Adrenal gland (tissue), 12 donors: ENCODE measurements around the gene KLHL36. TPM values are rescaled to one million over a fixed set of nuclear protein-coding genes. Genes with fewer than 3 reads are reported as not detected.
A peak's percentile ranks its signal among the peaks of the same experiment; 100 is the strongest.
"Not testable (repeated sequence)": the region's sequence is repeated elsewhere in the genome, so short reads cannot be mapped to it uniquely, and the experiment has no call there.

ENCODE experiments used
- DNase-seq, 7 donors: peaks; one replicate each; pipeline ENCODE4 v3.0.0-alpha.2; 2019 to 2020
- H3K27ac ChIP-seq, 5 donors: fragments of 200-600 bp; sonication (generic) in 4 of 5; 1 replicate in 3 of 5; 2 replicates in 2 of 5; pipeline versions ENCODE4 v1.5.1 to v1.8.0; 2016 to 2020; ENCODE audit warnings: mild to moderate bottlenecking in 1 of 5
- H3K27me3 ChIP-seq: fragments of 200-600 bp; 2 replicates; pipeline ENCODE4 v1.8.0; 2021
- H3K36me3 ChIP-seq, 2 donors: fragments of 200-600 bp; replicated peaks in 1 of 2; 1 replicate in 1 of 2; 2 replicates in 1 of 2; pipeline versions ENCODE4 v1.5.1 to v1.8.0; 2018 to 2022
- H3K4me1 ChIP-seq, 2 donors: fragments of 200-600 bp; replicated peaks in 1 of 2; 1 replicate in 1 of 2; 2 replicates in 1 of 2; pipeline versions ENCODE4 v1.5.1 to v1.8.0; 2018 to 2021
- H3K4me3 ChIP-seq, 4 donors: fragments of 200-600 bp; sonication (generic) in 3 of 4; one replicate each; pipeline ENCODE4 v1.5.1; 2016 to 2018
- H3K9me3 ChIP-seq, 3 donors: fragments of 200-600 bp; sonication (generic) in 1 of 3; replicated peaks in 1 of 3; 1 replicate in 2 of 3; 2 replicates in 1 of 3; pipeline versions ENCODE4 v1.5.1 to v1.8.0; 2016 to 2021
- POLR2A ChIP-seq, 2 donors: fragments of 450-650 bp; IDR thresholded peaks; one replicate each; pipeline ENCODE4 v1.6.1; 2017; ENCODE audit warnings: antibody characterized with exemption in 2 of 2, mild to moderate bottlenecking in 2 of 2, moderate library complexity in 1 of 2
- WGBS, 4 donors: extraction: QIAGEN DNeasy Blood & Tissue Kit in 2 of 4; methylation state at CpG; one replicate each; pipeline versions ENCODE4 v1.1.5 to v1.1.7; 2013 to 2017; 5-methylcytosine and 5-hydroxymethylcytosine counted together
- intact Hi-C, 2 donors: fragments of 100-400 bp; cut with DNase I; formaldehyde crosslinking; loops; one replicate each; pipeline versions ENCODE4 v1.14.1 to v1.15.0; 2022 to 2023
- polyA plus RNA-seq, 3 donors: library from polyadenylated mRNA; stranded (reverse); fragments of 200-250 nt in 2 of 3; fragments of 350-450 nt in 1 of 3; fragmentation: Illumina TruSeq in 1 of 3; extraction: RNeasy Lipid Tissue Mini Kit (QIAGEN cat#74804) in 1 of 3; gene quantifications; one replicate each; pipeline ENCODE4 v1.2.3, GENCODE V29; 2013 to 2014
- total RNA-seq, 9 donors: library from RNA; depleted of rRNA in 4 of 9; stranded (reverse); fragments of >200 nt in 4 of 9; fragments of 120-200 nt in 1 of 9; fragmentation: NEBNext Ultra II Directional in 1 of 9; extraction: Animal tissue kit (Norgen Biotek cat#: 25700) in 1 of 9; gene quantifications; one replicate each; pipeline versions ENCODE4 v1.1.0 to v1.2.4, GENCODE V29; 2013 to 2023
- TF ChIP-seq, protein P1 (sequence below), 6 experiments: fragments of 450-650 bp in 4 of 6; fragments of 200-600 bp in 2 of 6; sonication (generic) in 1 of 6; IDR thresholded peaks; 1 replicate in 5 of 6; 2 replicates in 1 of 6; pipeline versions ENCODE4 v1.5.1 to v1.8.0; 2016 to 2021; ENCODE audit warnings: antibody characterized with exemption in 6 of 6, mild to moderate bottlenecking in 2 of 6, moderate library complexity in 1 of 6
- donor health status: healthy with polysubstance abuse.
- donor health status: Bipolar disorder and iron deficiency.
- donor health status: DM: yes; HTN: yes; CAD: no.
- donor health status: DM: no; HTN: no; CAD: no.
- donor health status: DM: no; HTN: no; CAD: no.
- donor health status: DM: yes; HTN: yes; CAD: no.

KLHL36 gene
- total and polyA plus RNA-seq, 12 donors: 10.7 to 81.6 (median 54.7) TPM

DNA sequence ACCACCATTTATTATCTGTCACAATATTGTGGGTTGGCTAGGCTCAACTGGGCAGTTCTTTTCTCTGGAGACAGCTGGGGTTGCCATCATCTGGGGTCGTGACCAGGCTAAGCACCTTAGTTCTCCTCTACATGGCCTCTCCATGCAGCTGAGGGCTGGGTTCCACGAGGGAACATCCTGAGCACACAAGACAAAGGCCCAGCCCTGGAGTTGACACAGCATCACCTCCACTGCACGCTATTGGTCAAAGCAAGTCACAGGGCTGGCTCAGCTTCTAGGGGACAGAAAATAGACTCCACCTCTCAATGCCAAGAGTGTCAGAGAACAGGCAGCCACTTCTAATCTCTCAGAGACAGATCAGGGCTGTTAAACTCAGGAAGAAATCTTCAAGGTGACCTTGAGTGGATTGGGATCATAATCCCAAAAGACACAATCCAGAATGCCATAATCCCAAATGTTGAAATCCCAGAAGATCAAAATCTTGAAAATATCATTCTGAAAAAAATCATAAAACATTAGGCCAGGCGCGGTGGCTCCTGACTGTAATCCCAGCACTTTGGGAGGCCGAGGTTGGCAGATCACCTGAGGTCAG lies 38.5 kb downstream of the KLHL36 start:
- DNase-seq: peak in 1 of 7 donors; percentile 23
- H3K4me3 ChIP-seq: no peak overlapping the region
- no peaks in the 10 kb centered on the region for H3K36me3 ChIP-seq
- TF ChIP-seq, protein P1, sequence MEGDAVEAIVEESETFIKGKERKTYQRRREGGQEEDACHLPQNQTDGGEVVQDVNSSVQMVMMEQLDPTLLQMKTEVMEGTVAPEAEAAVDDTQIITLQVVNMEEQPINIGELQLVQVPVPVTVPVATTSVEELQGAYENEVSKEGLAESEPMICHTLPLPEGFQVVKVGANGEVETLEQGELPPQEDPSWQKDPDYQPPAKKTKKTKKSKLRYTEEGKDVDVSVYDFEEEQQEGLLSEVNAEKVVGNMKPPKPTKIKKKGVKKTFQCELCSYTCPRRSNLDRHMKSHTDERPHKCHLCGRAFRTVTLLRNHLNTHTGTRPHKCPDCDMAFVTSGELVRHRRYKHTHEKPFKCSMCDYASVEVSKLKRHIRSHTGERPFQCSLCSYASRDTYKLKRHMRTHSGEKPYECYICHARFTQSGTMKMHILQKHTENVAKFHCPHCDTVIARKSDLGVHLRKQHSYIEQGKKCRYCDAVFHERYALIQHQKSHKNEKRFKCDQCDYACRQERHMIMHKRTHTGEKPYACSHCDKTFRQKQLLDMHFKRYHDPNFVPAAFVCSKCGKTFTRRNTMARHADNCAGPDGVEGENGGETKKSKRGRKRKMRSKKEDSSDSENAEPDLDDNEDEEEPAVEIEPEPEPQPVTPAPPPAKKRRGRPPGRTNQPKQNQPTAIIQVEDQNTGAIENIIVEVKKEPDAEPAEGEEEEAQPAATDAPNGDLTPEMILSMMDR (IDR thresholded peaks at IDR 0.05): no peak
- TF ChIP-seq POLR2A (IDR thresholded peaks at IDR 0.05): no peak
- WGBS, 4 donors: 81 to 87% (median 84%) methylated on average over 6 of the region's 6 CpGs
- H3K27me3 ChIP-seq: no peaks in the 10 kb centered on the region
- intact Hi-C loops: no loop called here
- H3K27ac ChIP-seq: no peak overlapping the region
- H3K9me3 ChIP-seq: no peaks in the 10 kb centered on the region
- no peaks in the 10 kb centered on the region for H3K4me1 ChIP-seq

DNA sequence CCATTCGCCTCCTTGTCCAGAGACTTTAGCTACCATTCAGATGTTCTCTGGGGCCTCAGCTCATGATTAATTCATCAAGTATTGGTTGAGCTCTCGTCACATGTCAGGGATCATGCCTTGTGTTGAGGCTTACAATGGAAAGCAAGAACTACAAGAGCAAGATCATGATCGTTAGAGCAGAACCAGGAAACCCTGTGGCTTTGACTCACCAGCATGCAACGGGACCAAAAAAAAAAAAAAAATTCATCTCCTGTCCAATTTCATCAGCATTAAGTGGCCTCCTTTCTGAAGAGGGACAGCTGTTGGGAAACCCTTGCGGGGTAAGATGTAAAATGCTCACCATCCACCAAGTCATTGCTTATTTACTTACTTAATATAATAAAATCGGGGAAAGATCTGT lies 39.4 kb downstream of the KLHL36 start:
- H3K4me1 ChIP-seq: no peaks in the 10 kb centered on the region
- TF ChIP-seq POLR2A (IDR thresholded peaks at IDR 0.05): no peak
- TF ChIP-seq, protein P1 (IDR thresholded peaks at IDR 0.05): no peak
- intact Hi-C loops: no loop called here
- H3K4me3 ChIP-seq: no peak overlapping the region
- no peaks in the 10 kb centered on the region for H3K9me3 ChIP-seq
- DNase-seq: peak in 1 of 7 donors; percentile 4
- 77 to 95% (median 84%) methylated on average over 6 of the region's 6 CpGs for WGBS, 4 donors
- no peaks in the 10 kb centered on the region for H3K36me3 ChIP-seq
- H3K27me3 ChIP-seq: no peaks in the 10 kb centered on the region
- H3K27ac ChIP-seq: no peak overlapping the region

DNA sequence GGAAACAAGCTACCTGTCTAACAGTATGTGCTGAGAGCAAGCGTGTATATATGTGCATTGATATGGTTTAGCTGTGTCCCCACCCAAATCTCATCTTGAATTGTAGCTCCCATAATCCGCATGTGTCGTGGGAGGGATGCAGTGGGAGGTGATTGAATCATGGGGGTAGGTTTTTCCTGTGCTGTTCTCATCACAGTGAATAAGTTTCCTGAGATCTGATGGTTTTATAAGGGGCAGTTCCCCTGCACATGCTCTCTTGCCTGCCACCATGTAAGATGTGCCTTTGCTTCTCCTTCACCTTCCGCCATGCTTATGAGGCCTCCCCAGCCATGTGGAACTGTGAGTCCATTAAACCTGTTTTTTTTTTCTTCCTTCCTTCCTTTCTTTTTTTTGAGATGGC lies 39.9 kb downstream of the KLHL36 start:
- intact Hi-C loops: not testable (repeated sequence)

DNA sequence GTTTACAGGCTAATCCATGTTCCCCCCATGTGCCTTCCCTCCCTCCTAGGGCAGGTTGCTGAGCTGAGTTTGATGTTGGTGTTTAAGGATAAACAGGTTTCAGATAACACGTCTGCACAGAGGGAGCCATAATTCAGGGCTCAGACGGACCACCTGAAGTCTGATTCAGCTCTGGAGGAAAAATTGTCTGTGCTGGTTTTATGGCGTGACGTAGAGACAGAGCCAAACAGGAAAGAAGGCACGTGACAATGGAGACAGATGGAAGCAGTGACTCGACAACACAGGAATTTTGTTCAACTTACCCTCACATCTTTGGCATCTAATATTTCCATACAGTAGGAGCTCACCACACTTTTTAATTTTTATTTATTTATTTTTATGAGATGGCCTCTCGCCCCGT lies 40.8 kb downstream of the KLHL36 start:
- intact Hi-C loops: no loop called here
- DNase-seq: peak in 1 of 7 donors; percentile 14
- Histone ChIP-seq H3K27me3 (no peaks in the 10 kb centered on the region), H3K4me3 (no peak overlapping the region), H3K27ac (no peak overlapping the region), H3K4me1 (no peaks in the 10 kb centered on the region), H3K9me3 (no peaks in the 10 kb centered on the region), H3K36me3 (no peaks in the 10 kb centered on the region)
- WGBS, 4 donors: 61 to 74% (median 64%) methylated on average over 8 of the region's 8 CpGs
- TF ChIP-seq, protein P1 (IDR thresholded peaks at IDR 0.05): no peak
- no peak for TF ChIP-seq POLR2A (IDR thresholded peaks at IDR 0.05)

More for the DNA sequence above, 39.9 kb downstream of the KLHL36 start:
- H3K9me3 ChIP-seq, DNase-seq, H3K36me3 ChIP-seq, H3K4me1 ChIP-seq, H3K4me3 ChIP-seq, H3K27ac ChIP-seq, H3K27me3 ChIP-seq: not testable (repeated sequence)
- 93 to 98% (median 97%) methylated on average over 4 of the region's 4 CpGs for WGBS, 4 donors
